Measurements from ENCODE around the gene CDC42BPA. TPM values are rescaled to one million over a fixed set of nuclear protein-coding genes. Genes with fewer than 3 reads are reported as not detected.
A peak's percentile ranks its signal among the peaks of the same experiment; 100 is the strongest.

CDC42BPA gene
- total RNA-seq, 1 experiment from 2014 or later: 32.0 TPM

DNA sequence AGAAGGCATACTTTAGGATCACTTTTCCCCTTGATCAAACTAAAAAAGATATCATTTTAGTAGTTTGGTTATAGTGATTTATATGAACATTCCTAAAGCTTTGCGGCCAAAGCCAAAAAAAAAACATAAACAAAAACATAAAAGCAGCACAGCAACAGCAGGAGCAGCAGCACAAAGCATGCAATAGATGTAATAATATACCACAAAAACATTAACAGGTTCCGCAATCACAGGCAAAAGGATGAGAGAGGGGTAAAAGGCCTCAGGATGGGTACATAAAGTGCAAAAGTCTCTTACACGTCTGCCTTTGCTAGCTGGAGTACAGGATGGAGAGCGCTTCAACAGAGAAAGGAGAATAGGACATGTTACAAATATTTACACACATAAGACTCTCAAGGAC lies 259.2 kb downstream of the CDC42BPA start:
- no peaks in the 10 kb centered on the region for H3F3A ChIP-seq (ENCODE audit: low read length, unreplicated experiment)
- no peaks in the 10 kb centered on the region for H3K9me3 ChIP-seq (ENCODE audit: low read length)
- ATAC-seq (no peak), DNase-seq (no peak)
- H3K4me3 ChIP-seq (ENCODE audit: low read length): no peak overlapping the region
- BruUV-seq (replicated peaks): no TSS peak
- H3K4me2 ChIP-seq (ENCODE audit: low read length): no peak overlapping the region
- H4K20me1 ChIP-seq (ENCODE audit: low read length): no peaks in the 10 kb centered on the region
- no peaks in the 10 kb centered on the region for H3K79me2 ChIP-seq (ENCODE audit: low read length)
- no peaks in the 10 kb centered on the region for H3K4me1 ChIP-seq (ENCODE audit: insufficient read depth, low read length)
- intact Hi-C loops (cut with micrococcal nuclease): no loop called here
- TF ChIP-seq, protein P1, sequence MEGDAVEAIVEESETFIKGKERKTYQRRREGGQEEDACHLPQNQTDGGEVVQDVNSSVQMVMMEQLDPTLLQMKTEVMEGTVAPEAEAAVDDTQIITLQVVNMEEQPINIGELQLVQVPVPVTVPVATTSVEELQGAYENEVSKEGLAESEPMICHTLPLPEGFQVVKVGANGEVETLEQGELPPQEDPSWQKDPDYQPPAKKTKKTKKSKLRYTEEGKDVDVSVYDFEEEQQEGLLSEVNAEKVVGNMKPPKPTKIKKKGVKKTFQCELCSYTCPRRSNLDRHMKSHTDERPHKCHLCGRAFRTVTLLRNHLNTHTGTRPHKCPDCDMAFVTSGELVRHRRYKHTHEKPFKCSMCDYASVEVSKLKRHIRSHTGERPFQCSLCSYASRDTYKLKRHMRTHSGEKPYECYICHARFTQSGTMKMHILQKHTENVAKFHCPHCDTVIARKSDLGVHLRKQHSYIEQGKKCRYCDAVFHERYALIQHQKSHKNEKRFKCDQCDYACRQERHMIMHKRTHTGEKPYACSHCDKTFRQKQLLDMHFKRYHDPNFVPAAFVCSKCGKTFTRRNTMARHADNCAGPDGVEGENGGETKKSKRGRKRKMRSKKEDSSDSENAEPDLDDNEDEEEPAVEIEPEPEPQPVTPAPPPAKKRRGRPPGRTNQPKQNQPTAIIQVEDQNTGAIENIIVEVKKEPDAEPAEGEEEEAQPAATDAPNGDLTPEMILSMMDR (conservative IDR thresholded peaks at IDR 0.05; ENCODE audit: low read depth, low read length): no peak
- TF ChIP-seq EZH2phosphoT487 (IDR thresholded peaks at IDR 0.05; ENCODE audit: borderline replicate concordance, low read length) (no peak), EZH2 (IDR thresholded peaks at IDR 0.05; ENCODE audit: low read length, unreplicated experiment) (no peak)
- H3K27me3 ChIP-seq (ENCODE audit: low read length): no peaks in the 10 kb centered on the region
- no peak overlapping the region for H3K27ac ChIP-seq (ENCODE audit: low read length)
- no peak overlapping the region for H3K9ac ChIP-seq (ENCODE audit: low read length)
- no peak overlapping the region for H2AFZ ChIP-seq (ENCODE audit: low read length)
- CTCF ChIA-PET: no interaction called here
- no peaks in the 10 kb centered on the region for H3K9me2 ChIP-seq (replicated peaks; ENCODE audit: low read length)
- POLR2A ChIA-PET (ENCODE audit: unreplicated experiment): no interaction called here
- H3K36me3 ChIP-seq (ENCODE audit: low read depth, low read length): no peaks in the 10 kb centered on the region

DNA sequence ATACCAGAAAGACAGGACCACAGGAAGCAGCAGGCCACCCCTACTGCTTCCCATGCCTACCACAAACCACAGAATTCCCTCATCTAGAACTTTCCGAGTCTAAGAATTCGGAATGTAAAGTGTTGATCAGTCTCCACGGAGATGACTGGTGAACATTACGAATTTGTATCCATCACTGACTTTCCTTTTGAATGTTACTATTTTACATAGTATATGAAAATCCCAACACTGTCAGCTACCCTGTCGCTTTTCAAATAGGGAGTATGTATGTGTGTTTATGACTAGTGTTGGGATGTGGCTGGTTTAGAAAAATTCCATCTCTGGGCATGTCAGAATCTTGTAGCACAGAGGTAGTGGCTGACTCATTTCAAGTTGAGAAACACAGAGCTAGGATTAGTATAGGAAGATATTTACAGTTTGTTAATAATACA lies 260.0 kb downstream of the CDC42BPA start:
- Histone ChIP-seq H3K79me2 (ENCODE audit: low read length) (no peaks in the 10 kb centered on the region), H3K4me3 (ENCODE audit: low read length) (no peak overlapping the region), H2AFZ (ENCODE audit: low read length) (no peak overlapping the region), H3K27ac (ENCODE audit: low read length) (no peak overlapping the region), H3K9ac (ENCODE audit: low read length) (no peak overlapping the region), H3K9me2 (replicated peaks; ENCODE audit: low read length) (no peaks in the 10 kb centered on the region), H4K20me1 (ENCODE audit: low read length) (no peaks in the 10 kb centered on the region), H3K9me3 (ENCODE audit: low read length) (no peaks in the 10 kb centered on the region), H3F3A (ENCODE audit: low read length, unreplicated experiment) (no peaks in the 10 kb centered on the region), H3K36me3 (ENCODE audit: low read depth, low read length) (no peaks in the 10 kb centered on the region), H3K27me3 (ENCODE audit: low read length) (no peaks in the 10 kb centered on the region), H3K4me1 (ENCODE audit: insufficient read depth, low read length) (no peaks in the 10 kb centered on the region), H3K4me2 (ENCODE audit: low read length) (no peak overlapping the region)
- TF ChIP-seq EZH2 (IDR thresholded peaks at IDR 0.05; ENCODE audit: low read length, unreplicated experiment): no peak
- DNase-seq (peak; percentile 58), ATAC-seq (peak; percentile 69; the same call in 1 of the 2 replicates)
- ChIA-PET POLR2A (ENCODE audit: unreplicated experiment) (interaction anchor here (0.5 to 0.7 kb wide), 3 partner anchors 36 to 425 kb away, joined by 3 to 5 read pairs (median 3); no protein-coding TSS in a partner anchor), CTCF (no interaction called here)
- BruUV-seq (replicated peaks): no TSS peak
- intact Hi-C loops (cut with micrococcal nuclease): no loop called here

DNA sequence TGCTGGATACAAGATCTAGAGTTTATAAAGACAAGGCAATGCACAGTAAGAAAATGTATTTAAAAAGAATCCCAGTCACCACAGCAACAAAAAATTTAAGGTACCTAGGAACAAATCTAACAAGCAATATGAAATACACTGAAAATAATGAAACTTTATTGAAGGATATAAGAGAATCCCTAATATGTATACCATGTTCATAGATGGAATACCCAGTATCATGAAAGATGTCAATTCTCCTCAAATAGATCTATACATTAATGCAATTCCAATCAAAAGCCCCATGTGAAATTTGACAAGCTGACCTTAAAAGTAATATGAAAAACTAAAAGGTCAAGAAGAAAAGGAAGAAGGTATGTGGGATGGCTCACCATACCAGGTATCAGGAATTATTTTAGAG lies 269.0 kb downstream of the CDC42BPA start:
- Histone ChIP-seq H3K27ac (ENCODE audit: low read length) (no peak overlapping the region), H3K4me2 (ENCODE audit: low read length) (no peak overlapping the region), H3K79me2 (ENCODE audit: low read length) (no peaks in the 10 kb centered on the region), H3K36me3 (ENCODE audit: low read depth, low read length) (0 out of 2 replicates have a peak, but pooled peaks cover 13% of the 10 kb centered on the region), H3K4me3 (ENCODE audit: low read length) (no peak overlapping the region), H3F3A (ENCODE audit: low read length, unreplicated experiment) (no peaks in the 10 kb centered on the region), H4K20me1 (ENCODE audit: low read length) (no peaks in the 10 kb centered on the region), H3K27me3 (ENCODE audit: low read length) (no peaks in the 10 kb centered on the region), H3K9me2 (replicated peaks; ENCODE audit: low read length) (no peaks in the 10 kb centered on the region), H2AFZ (ENCODE audit: low read length) (no peak overlapping the region), H3K9ac (ENCODE audit: low read length) (no peak overlapping the region), H3K9me3 (ENCODE audit: low read length) (no peaks in the 10 kb centered on the region), H3K4me1 (ENCODE audit: insufficient read depth, low read length) (no peaks in the 10 kb centered on the region)
- no peak for DNase-seq
- ChIA-PET POLR2A (ENCODE audit: unreplicated experiment) (no interaction called here), CTCF (no interaction called here)
- no peak for ATAC-seq
- TF ChIP-seq, protein P1 (conservative IDR thresholded peaks at IDR 0.05; ENCODE audit: low read depth, low read length): no peak
- no peak for TF ChIP-seq EZH2phosphoT487 (IDR thresholded peaks at IDR 0.05; ENCODE audit: borderline replicate concordance, low read length)
- intact Hi-C loops (cut with micrococcal nuclease): no loop called here
- BruUV-seq (replicated peaks): no TSS peak
